Left renal cortex interstitium (tissue), 4 donors: ENCODE data around the gene DNAH17. TPM values are rescaled to one million over a fixed set of nuclear protein-coding genes. Genes with fewer than 3 reads are reported as not detected.

Experiments used
- DNase-seq, 4 donors: peaks; one replicate each; pipeline ENCODE4 v3.0.0-alpha.2; 2013; ENCODE audit warnings: low read depth in 4 of 4, low spot score in 2 of 4, missing footprints in 1 of 4
- polyA plus RNA-seq, 4 donors: library from polyadenylated mRNA; unstranded; fragments of 120-200 nt; gene quantifications; one replicate each; pipeline ENCODE4 v1.2.1, GENCODE V29; 2013; ENCODE audit not compliant: insufficient read length in 4 of 4

The DNAH17 gene
- polyA plus RNA-seq, 4 donors = 1.3 to 4.3 (median 2.8) TPM

- no peak for DNase-seq
These were observed 1.9 kb downstream of the DNAH17 start for GRCh38 chr17:78575340-78575739.

GRCh38 chr17:78573955-78574354 is 3.2 kb downstream of the DNAH17 start:
- DNase-seq = no peak

- no peak for DNase-seq
These were observed 4.7 kb downstream of the DNAH17 start for GRCh38 chr17:78572239-78573205.

- no peak for DNase-seq
These were observed 5.9 kb downstream of the DNAH17 start for GRCh38 chr17:78571329-78571728.

GRCh38 chr17:78568494-78569115 is 8.6 kb downstream of the DNAH17 start:
- DNase-seq = no peak

GRCh38 chr17:78567991-78568390 is 9.2 kb downstream of the DNAH17 start:
- DNase-seq = no peak

- DNase-seq = no peak
These were observed 10.2 kb downstream of the DNAH17 start for GRCh38 chr17:78566947-78567346.

- no peak for DNase-seq
These were observed 13.7 kb downstream of the DNAH17 start for GRCh38 chr17:78563189-78564145.

- DNase-seq = no peak
These were observed 14.5 kb downstream of the DNAH17 start for GRCh38 chr17:78562734-78563133.

GRCh38 chr17:78561166-78561565 is 16.0 kb downstream of the DNAH17 start:
- no peak for DNase-seq

GRCh38 chr17:78560731-78561130 is 16.5 kb downstream of the DNAH17 start:
- no peak for DNase-seq

GRCh38 chr17:78559749-78560368 is 17.3 kb downstream of the DNAH17 start:
- DNase-seq = no peak

GRCh38 chr17:78558989-78559388 is 18.2 kb downstream of the DNAH17 start:
- DNase-seq = no peak

- DNase-seq = no peak
These were observed 18.9 kb downstream of the DNAH17 start for GRCh38 chr17:78558181-78558850.

- no peak for DNase-seq
These were observed 19.6 kb downstream of the DNAH17 start for GRCh38 chr17:78557598-78558039.

- DNase-seq = no peak
These were observed 20.4 kb downstream of the DNAH17 start for GRCh38 chr17:78556812-78557211.

- no peak for DNase-seq
These were observed 21.3 kb downstream of the DNAH17 start for GRCh38 chr17:78555746-78556401.

- DNase-seq = no peak
These were observed 26.7 kb downstream of the DNAH17 start for GRCh38 chr17:78550464-78550863.

GRCh38 chr17:78548725-78549124 is 28.5 kb downstream of the DNAH17 start:
- DNase-seq = no peak
